HepG2 (cell line): ENCODE data around the gene CACNA2D1.

Source experiments
- BRCA1 ChIP-seq: sonication (generic); formaldehyde crosslinking; IDR thresholded peaks from 2 replicates; pipeline ENCODE4 v1.4.0; 2020; ENCODE audit warnings: missing genetic modification reagents
- MAFK ChIP-seq, 2 experiments: IDR thresholded peaks in 1 of 2; conservative IDR thresholded peaks in 1 of 2; 2 replicates each; pipeline ENCODE4 v1.6.1; 2011; ENCODE audit warnings: improper control_type of control experiment in 2 of 2, low read length in 2 of 2
- PHF5A ChIP-seq: IDR thresholded peaks from one replicate; pipeline ENCODE4 v1.6.1; 2018; ENCODE audit warnings: low read depth, missing genetic modification reagents; ENCODE audit not compliant: unreplicated experiment
- POLR2AphosphoS5 ChIP-seq: IDR thresholded peaks from 2 replicates; pipeline ENCODE4 v1.6.1; 2012; ENCODE audit warnings: low read depth, low read length
- ZNF333 ChIP-seq: sonication (generic); formaldehyde crosslinking; IDR thresholded peaks from 2 replicates; pipeline ENCODE4 v1.4.0; 2020; ENCODE audit warnings: mild to moderate bottlenecking, missing genetic modification reagents, borderline replicate concordance
- TF ChIP-seq, protein P1 (sequence below): sonication (generic); formaldehyde crosslinking; IDR thresholded peaks from 2 replicates; pipeline ENCODE4 v1.4.0; 2020; ENCODE audit warnings: missing genetic modification reagents, borderline replicate concordance
- TF ChIP-seq, protein P2 (sequence below): sonication (generic); formaldehyde crosslinking; IDR thresholded peaks from 2 replicates; pipeline ENCODE4 v1.4.0; 2020; ENCODE audit warnings: missing genetic modification reagents
- TF ChIP-seq, protein P3 (sequence below): sonication (generic); formaldehyde crosslinking; IDR thresholded peaks from 2 replicates; pipeline ENCODE4 v1.9.0; 2021; ENCODE audit warnings: missing genetic modification reagents, borderline replicate concordance

DNA sequence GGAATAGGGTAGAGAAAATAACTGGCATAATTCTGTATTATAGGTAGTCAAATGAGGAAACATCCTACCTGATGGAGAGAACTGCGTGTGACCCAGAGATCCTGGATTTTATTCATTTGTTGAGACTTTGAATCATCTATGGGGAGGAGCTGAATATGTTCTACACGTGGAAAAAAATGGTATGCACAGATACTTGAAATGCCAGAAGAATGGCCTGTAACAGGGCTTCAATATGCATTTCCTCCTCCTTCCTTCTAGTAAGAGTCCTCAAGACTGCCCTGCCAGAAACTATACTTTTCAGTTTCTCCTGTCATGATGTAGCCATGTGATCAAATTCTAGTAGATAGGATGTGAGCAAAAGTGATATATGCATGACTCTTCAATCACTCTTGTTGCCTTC is 372.1 kb downstream of the CACNA2D1 start:
- TF ChIP-seq, protein P1, sequence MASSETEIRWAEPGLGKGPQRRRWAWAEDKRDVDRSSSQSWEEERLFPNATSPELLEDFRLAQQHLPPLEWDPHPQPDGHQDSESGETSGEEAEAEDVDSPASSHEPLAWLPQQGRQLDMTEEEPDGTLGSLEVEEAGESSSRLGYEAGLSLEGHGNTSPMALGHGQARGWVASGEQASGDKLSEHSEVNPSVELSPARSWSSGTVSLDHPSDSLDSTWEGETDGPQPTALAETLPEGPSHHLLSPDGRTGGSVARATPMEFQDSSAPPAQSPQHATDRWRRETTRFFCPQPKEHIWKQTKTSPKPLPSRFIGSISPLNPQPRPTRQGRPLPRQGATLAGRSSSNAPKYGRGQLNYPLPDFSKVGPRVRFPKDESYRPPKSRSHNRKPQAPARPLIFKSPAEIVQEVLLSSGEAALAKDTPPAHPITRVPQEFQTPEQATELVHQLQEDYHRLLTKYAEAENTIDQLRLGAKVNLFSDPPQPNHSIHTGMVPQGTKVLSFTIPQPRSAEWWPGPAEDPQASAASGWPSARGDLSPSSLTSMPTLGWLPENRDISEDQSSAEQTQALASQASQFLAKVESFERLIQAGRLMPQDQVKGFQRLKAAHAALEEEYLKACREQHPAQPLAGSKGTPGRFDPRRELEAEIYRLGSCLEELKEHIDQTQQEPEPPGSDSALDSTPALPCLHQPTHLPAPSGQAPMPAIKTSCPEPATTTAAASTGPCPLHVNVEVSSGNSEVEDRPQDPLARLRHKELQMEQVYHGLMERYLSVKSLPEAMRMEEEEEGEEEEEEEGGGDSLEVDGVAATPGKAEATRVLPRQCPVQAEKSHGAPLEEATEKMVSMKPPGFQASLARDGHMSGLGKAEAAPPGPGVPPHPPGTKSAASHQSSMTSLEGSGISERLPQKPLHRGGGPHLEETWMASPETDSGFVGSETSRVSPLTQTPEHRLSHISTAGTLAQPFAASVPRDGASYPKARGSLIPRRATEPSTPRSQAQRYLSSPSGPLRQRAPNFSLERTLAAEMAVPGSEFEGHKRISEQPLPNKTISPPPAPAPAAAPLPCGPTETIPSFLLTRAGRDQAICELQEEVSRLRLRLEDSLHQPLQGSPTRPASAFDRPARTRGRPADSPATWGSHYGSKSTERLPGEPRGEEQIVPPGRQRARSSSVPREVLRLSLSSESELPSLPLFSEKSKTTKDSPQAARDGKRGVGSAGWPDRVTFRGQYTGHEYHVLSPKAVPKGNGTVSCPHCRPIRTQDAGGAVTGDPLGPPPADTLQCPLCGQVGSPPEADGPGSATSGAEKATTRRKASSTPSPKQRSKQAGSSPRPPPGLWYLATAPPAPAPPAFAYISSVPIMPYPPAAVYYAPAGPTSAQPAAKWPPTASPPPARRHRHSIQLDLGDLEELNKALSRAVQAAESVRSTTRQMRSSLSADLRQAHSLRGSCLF, result no peak
- no peak for TF ChIP-seq ZNF333 (CRISPR knock-in tag)
- TF ChIP-seq, protein P2, sequence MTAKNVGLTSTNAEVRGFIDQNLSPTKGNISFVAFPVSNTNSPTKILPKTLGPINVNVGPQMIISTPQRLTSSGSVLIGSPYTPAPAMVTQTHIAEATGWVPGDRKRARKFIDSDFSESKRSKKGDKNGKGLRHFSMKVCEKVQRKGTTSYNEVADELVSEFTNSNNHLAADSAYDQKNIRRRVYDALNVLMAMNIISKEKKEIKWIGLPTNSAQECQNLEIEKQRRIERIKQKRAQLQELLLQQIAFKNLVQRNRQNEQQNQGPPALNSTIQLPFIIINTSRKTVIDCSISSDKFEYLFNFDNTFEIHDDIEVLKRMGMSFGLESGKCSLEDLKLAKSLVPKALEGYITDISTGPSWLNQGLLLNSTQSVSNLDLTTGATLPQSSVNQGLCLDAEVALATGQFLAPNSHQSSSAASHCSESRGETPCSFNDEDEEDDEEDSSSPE, result no peak
- no peak for TF ChIP-seq POLR2AphosphoS5
- TF ChIP-seq MAFK (conservative IDR thresholded peaks at IDR 0.05 in 1 of 2, IDR thresholded peaks at IDR 0.05 in 1 of 2; ENCODE audit: low read length in 2 of 2), result no peak
- TF ChIP-seq, protein P3, sequence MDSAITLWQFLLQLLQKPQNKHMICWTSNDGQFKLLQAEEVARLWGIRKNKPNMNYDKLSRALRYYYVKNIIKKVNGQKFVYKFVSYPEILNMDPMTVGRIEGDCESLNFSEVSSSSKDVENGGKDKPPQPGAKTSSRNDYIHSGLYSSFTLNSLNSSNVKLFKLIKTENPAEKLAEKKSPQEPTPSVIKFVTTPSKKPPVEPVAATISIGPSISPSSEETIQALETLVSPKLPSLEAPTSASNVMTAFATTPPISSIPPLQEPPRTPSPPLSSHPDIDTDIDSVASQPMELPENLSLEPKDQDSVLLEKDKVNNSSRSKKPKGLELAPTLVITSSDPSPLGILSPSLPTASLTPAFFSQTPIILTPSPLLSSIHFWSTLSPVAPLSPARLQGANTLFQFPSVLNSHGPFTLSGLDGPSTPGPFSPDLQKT (CRISPR knock-in tag), result no peak
- TF ChIP-seq PHF5A, result no peak
- TF ChIP-seq BRCA1, result no peak
